ENCODE data around the gene GINS2. TPM values are rescaled to one million over a fixed set of nuclear protein-coding genes. Genes with fewer than 3 reads are reported as not detected.
A peak's percentile ranks its signal among the peaks of the same experiment; 100 is the strongest.

GINS2 gene
- total RNA-seq, 1 donor from 2014 or later, result not detected

- Histone ChIP-seq H3K4me1 (no peaks in the 10 kb centered on the region), H3K27me3 (peaks cover 3% of the 10 kb centered on the region), H3K27ac (no peak overlapping the region), H3K9me3 (peaks cover 0 to 4% of the 10 kb centered on the region in 2 donors), H3K36me3 (no peaks in the 10 kb centered on the region), H3K4me3 (no peak overlapping the region)
- no peak for TF ChIP-seq CTCF (IDR thresholded peaks at IDR 0.05)
- no peak for DNase-seq (ENCODE audit: low spot score in 2 of 2)
- intact Hi-C loops (cut with DNase I), result loop anchor here (2.0 kb wide), 1 partner anchor 16 kb away; no protein-coding TSS in a partner anchor
Measured at GRCh38 chr16:85696781-85697180, 8.0 kb upstream of the GINS2 start.

- peaks cover 3% of the 10 kb centered on the region for H3K27me3 ChIP-seq
- H3K4me3 ChIP-seq, result no peak overlapping the region
- intact Hi-C loops (cut with DNase I), result loop anchor here (2.0 kb wide), 1 partner anchor 15 kb away; no protein-coding TSS in a partner anchor
- no peak overlapping the region for H3K27ac ChIP-seq
- DNase-seq (ENCODE audit: low spot score in 2 of 2), result no peak
- H3K4me1 ChIP-seq, result no peaks in the 10 kb centered on the region
- H3K9me3 ChIP-seq, result no peaks in the 10 kb centered on the region
- H3K36me3 ChIP-seq, result no peaks in the 10 kb centered on the region
- no peak for TF ChIP-seq CTCF (IDR thresholded peaks at IDR 0.05)
Measured at GRCh38 chr16:85695196-85696128, 6.7 kb upstream of the GINS2 start.

GRCh38 chr16:85690469-85691064 lies 1.8 kb upstream of the GINS2 start:
- H3K27me3 ChIP-seq, result peaks cover 3% of the 10 kb centered on the region
- H3K4me1 ChIP-seq, result peaks cover 0 to 6% of the 10 kb centered on the region in 2 donors
- no peak overlapping the region for H3K4me3 ChIP-seq
- TF ChIP-seq CTCF (IDR thresholded peaks at IDR 0.05), result no peak
- intact Hi-C loops (cut with DNase I), result no loop called here
- no peaks in the 10 kb centered on the region for H3K36me3 ChIP-seq
- no peaks in the 10 kb centered on the region for H3K9me3 ChIP-seq
- DNase-seq (ENCODE audit: low spot score in 2 of 2), result no peak
- no peak overlapping the region for H3K27ac ChIP-seq

- no peak for TF ChIP-seq CTCF (IDR thresholded peaks at IDR 0.05)
- Histone ChIP-seq H3K36me3 (no peaks in the 10 kb centered on the region), H3K27me3 (peaks cover 3% of the 10 kb centered on the region), H3K27ac (no peak overlapping the region), H3K9me3 (no peaks in the 10 kb centered on the region), H3K4me3 (no peak overlapping the region), H3K4me1 (peaks cover 0 to 6% of the 10 kb centered on the region in 2 donors)
- no peak for DNase-seq (ENCODE audit: low spot score in 2 of 2)
- intact Hi-C loops (cut with DNase I), result no loop called here
Measured at GRCh38 chr16:85689950-85690320, 1.2 kb upstream of the GINS2 start.

- H3K27ac ChIP-seq, result no peak overlapping the region
- peaks cover 0 to 6% of the 10 kb centered on the region in 2 donors for H3K4me1 ChIP-seq
- no peaks in the 10 kb centered on the region for H3K36me3 ChIP-seq
- H3K9me3 ChIP-seq, result no peaks in the 10 kb centered on the region
- intact Hi-C loops (cut with DNase I), result no loop called here
- H3K27me3 ChIP-seq, result peaks cover 3% of the 10 kb centered on the region
- no peak for DNase-seq (ENCODE audit: low spot score in 2 of 2)
- TF ChIP-seq CTCF (IDR thresholded peaks at IDR 0.05), result no peak
- peak overlapping the region; percentile 73 to 78 for H3K4me3 ChIP-seq
Measured at GRCh38 chr16:85689285-85689949, 663 bp upstream of the GINS2 start.

Data from ascending aorta (tissue), 2 donors.